ENCODE results near the gene SPEN. TPM values are rescaled to one million over a fixed set of nuclear protein-coding genes. Genes with fewer than 3 reads are reported as not detected.

The SPEN gene
- total RNA-seq, 1 experiment from 2014 or later = 46.4 TPM

- Histone ChIP-seq H3K4me3 (ENCODE audit: low read depth, low read length) (peak overlapping the region; percentile 52), H3K4me1 (no peaks in the 10 kb centered on the region), H3K9me3 (no peaks in the 10 kb centered on the region), H3K27me3 (replicated peaks; ENCODE audit: control insufficient read depth, insufficient read depth, low read length) (no peaks in the 10 kb centered on the region), H3K36me3 (ENCODE audit: control insufficient read depth, insufficient read depth, low read length) (no peaks in the 10 kb centered on the region)
- DNase-seq = peak; percentile 31 to 57
- intact Hi-C loops (cut with micrococcal nuclease; ENCODE audit: unreplicated experiment) = loop anchor here (10.0 kb wide), 1 partner anchor 222 kb away; the partner anchor contains the start of gene DDI2
- TF ChIP-seq CTCF (IDR thresholded peaks at IDR 0.05; ENCODE audit: insufficient read depth in 1 of 2, low read depth in 1 of 2, low read length in 1 of 2, severe bottlenecking in 1 of 2, unreplicated experiment in 1 of 2) = no peak
- Mint-ChIP-seq H3K36me3 (ENCODE audit: insufficient read depth, unreplicated experiment) (peaks cover 10% of the 10 kb centered on the region), H3K27ac (ENCODE audit: unreplicated experiment) (peak overlapping the region; percentile 96), H3K27me3 (ENCODE audit: insufficient read depth, unreplicated experiment) (no peaks in the 10 kb centered on the region), H3K4me3 (ENCODE audit: unreplicated experiment) (peak overlapping the region; percentile 88), H3K4me1 (ENCODE audit: low read depth, unreplicated experiment) (no peaks in the 10 kb centered on the region), H3K9me3 (ENCODE audit: unreplicated experiment) (no peaks in the 10 kb centered on the region)
- CTCF ChIA-PET = interaction anchor here (0.8 to 1.8 kb wide), 2 partner anchors 10 to 42 kb away, joined by 4 to 8 read pairs; partner anchors contain the start of gene SPEN
- BruUV-seq (replicated peaks) = no TSS peak
- POLR2A ChIA-PET = interaction anchor here (0.5 to 2.4 kb wide), 4 partner anchors 11 to 234 kb away, joined by 3 to 32 read pairs (median 3); partner anchors contain the start of gene SPEN
Measured at GRCh38 chr1:15836772-15837669, 10.5 kb upstream of the SPEN start.

GRCh38 chr1:15837931-15838330, 9.6 kb upstream of the SPEN start:
- Histone ChIP-seq H3K36me3 (ENCODE audit: control insufficient read depth, insufficient read depth, low read length) (no peaks in the 10 kb centered on the region), H3K4me1 (no peaks in the 10 kb centered on the region), H3K9me3 (no peaks in the 10 kb centered on the region), H3K4me3 (ENCODE audit: low read depth, low read length) (no peak overlapping the region), H3K27me3 (replicated peaks; ENCODE audit: control insufficient read depth, insufficient read depth, low read length) (no peaks in the 10 kb centered on the region)
- intact Hi-C loops (cut with micrococcal nuclease; ENCODE audit: unreplicated experiment) = loop anchor here (10.0 kb wide), 1 partner anchor 223 kb away; the partner anchor contains the start of gene DDI2
- peak overlapping the region; percentile 25 for H3K27ac Mint-ChIP-seq (ENCODE audit: unreplicated experiment)
- peak overlapping the region; percentile 88 for H3K4me3 Mint-ChIP-seq (ENCODE audit: unreplicated experiment)
- H3K36me3 Mint-ChIP-seq (ENCODE audit: insufficient read depth, unreplicated experiment) = peaks cover 10% of the 10 kb centered on the region
- no peaks in the 10 kb centered on the region for H3K9me3 Mint-ChIP-seq (ENCODE audit: unreplicated experiment)
- no peak for TF ChIP-seq CTCF (IDR thresholded peaks at IDR 0.05; ENCODE audit: insufficient read depth in 1 of 2, low read depth in 1 of 2, low read length in 1 of 2, severe bottlenecking in 1 of 2, unreplicated experiment in 1 of 2)
- CTCF ChIA-PET = interaction anchor here (0.8 to 1.8 kb wide), 2 partner anchors 9 to 41 kb away, joined by 4 to 8 read pairs; partner anchors contain the start of gene SPEN
- BruUV-seq (replicated peaks) = no TSS peak
- DNase-seq = no peak
- H3K4me1 Mint-ChIP-seq (ENCODE audit: low read depth, unreplicated experiment) = no peaks in the 10 kb centered on the region
- no peaks in the 10 kb centered on the region for H3K27me3 Mint-ChIP-seq (ENCODE audit: insufficient read depth, unreplicated experiment)
- POLR2A ChIA-PET = interaction anchor here (0.5 to 2.4 kb wide), 2 partner anchors 10 to 235 kb away, joined by 3 to 32 read pairs; partner anchors contain the start of gene SPEN

GRCh38 chr1:15838721-15839120, 8.8 kb upstream of the SPEN start:
- Mint-ChIP-seq H3K27me3 (ENCODE audit: insufficient read depth, unreplicated experiment) (no peaks in the 10 kb centered on the region), H3K36me3 (ENCODE audit: insufficient read depth, unreplicated experiment) (peaks cover 10% of the 10 kb centered on the region), H3K27ac (ENCODE audit: unreplicated experiment) (no peak overlapping the region), H3K4me1 (ENCODE audit: low read depth, unreplicated experiment) (no peaks in the 10 kb centered on the region), H3K9me3 (ENCODE audit: unreplicated experiment) (no peaks in the 10 kb centered on the region), H3K4me3 (ENCODE audit: unreplicated experiment) (no peak overlapping the region)
- Histone ChIP-seq H3K9me3 (no peaks in the 10 kb centered on the region), H3K4me1 (no peaks in the 10 kb centered on the region), H3K36me3 (ENCODE audit: control insufficient read depth, insufficient read depth, low read length) (no peaks in the 10 kb centered on the region), H3K4me3 (ENCODE audit: low read depth, low read length) (no peak overlapping the region), H3K27me3 (replicated peaks; ENCODE audit: control insufficient read depth, insufficient read depth, low read length) (no peaks in the 10 kb centered on the region)
- no peak for DNase-seq
- CTCF ChIA-PET = interaction anchor here (1.8 kb wide), 1 partner anchor 9 kb away, joined by 8 read pairs; the partner anchor contains the start of gene SPEN
- intact Hi-C loops (cut with micrococcal nuclease; ENCODE audit: unreplicated experiment) = loop anchor here (10.0 kb wide), 1 partner anchor 224 kb away; the partner anchor contains the start of gene DDI2
- POLR2A ChIA-PET = interaction anchor here (2.4 kb wide), 1 partner anchor 9 kb away, joined by 32 read pairs; the partner anchor contains the start of gene SPEN
- TF ChIP-seq CTCF (IDR thresholded peaks at IDR 0.05; ENCODE audit: insufficient read depth in 1 of 2, low read depth in 1 of 2, low read length in 1 of 2, severe bottlenecking in 1 of 2, unreplicated experiment in 1 of 2) = no peak
- BruUV-seq (replicated peaks) = no TSS peak
